GM12872 (cell line): Measurements from ENCODE around the gene TNKS1BP1.

Experiments
- TF ChIP-seq, protein P1 (sequence below): IDR thresholded peaks from 3 replicates; pipeline ENCODE4 v1.5.1; 2011; ENCODE audit warnings: low read depth, mild to moderate bottlenecking, low read length, moderate library complexity; ENCODE audit not compliant: insufficient read depth

Gene TNKS1BP1

DNA sequence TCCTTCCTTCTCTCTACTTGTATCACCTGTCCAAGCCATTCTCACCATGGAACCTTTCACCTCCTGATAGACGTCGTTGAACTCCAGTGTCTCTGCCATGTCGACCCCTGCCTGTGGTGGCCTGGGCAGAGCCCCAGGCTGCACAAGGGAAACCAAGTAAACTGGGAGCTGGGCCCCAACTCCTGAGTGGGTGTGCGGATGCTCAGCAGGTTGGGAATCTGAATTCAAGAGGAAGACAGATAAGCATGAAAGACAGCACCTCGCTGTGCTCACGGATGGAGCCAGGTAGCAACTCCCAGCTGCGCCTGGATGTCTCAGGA is 10.2 kb upstream of the TNKS1BP1 start:
- TF ChIP-seq, protein P1, sequence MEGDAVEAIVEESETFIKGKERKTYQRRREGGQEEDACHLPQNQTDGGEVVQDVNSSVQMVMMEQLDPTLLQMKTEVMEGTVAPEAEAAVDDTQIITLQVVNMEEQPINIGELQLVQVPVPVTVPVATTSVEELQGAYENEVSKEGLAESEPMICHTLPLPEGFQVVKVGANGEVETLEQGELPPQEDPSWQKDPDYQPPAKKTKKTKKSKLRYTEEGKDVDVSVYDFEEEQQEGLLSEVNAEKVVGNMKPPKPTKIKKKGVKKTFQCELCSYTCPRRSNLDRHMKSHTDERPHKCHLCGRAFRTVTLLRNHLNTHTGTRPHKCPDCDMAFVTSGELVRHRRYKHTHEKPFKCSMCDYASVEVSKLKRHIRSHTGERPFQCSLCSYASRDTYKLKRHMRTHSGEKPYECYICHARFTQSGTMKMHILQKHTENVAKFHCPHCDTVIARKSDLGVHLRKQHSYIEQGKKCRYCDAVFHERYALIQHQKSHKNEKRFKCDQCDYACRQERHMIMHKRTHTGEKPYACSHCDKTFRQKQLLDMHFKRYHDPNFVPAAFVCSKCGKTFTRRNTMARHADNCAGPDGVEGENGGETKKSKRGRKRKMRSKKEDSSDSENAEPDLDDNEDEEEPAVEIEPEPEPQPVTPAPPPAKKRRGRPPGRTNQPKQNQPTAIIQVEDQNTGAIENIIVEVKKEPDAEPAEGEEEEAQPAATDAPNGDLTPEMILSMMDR, result no peak

DNA sequence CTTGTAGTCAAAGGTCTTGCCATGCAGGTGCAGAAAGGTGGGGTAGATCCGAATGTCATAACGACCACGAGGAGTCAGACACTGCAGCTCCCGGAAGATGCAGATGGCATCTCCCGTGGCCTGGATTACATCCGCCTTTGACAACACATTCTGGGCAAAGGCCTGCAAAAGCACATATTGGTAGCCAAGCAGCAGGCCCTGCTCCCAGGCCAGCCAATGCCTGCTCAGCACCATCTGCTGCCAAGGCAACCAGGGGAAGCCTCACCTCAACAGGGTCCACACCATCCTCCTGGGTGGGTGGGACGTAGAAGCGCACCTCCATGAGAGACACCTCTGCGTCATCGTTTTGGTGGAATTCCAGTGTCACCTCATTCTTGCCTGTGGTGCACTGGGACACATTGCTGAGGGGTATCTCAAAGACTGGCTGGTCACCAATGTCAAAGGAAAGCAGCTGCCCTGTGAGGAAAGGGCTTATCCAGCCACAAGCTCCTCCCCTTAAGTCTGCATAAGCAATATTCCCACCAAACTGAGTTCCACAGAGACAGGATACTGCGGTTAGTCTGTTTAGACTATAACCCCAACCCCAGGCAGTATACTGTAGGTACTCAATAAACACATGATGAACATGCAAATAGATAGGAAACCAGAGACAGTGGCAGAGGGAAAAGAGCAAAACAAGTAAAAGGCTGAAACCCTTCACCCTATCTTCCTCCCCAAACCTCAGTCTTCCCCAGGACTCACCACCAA is 8.1 kb upstream of the TNKS1BP1 start:
- TF ChIP-seq, protein P1, result no peak

DNA sequence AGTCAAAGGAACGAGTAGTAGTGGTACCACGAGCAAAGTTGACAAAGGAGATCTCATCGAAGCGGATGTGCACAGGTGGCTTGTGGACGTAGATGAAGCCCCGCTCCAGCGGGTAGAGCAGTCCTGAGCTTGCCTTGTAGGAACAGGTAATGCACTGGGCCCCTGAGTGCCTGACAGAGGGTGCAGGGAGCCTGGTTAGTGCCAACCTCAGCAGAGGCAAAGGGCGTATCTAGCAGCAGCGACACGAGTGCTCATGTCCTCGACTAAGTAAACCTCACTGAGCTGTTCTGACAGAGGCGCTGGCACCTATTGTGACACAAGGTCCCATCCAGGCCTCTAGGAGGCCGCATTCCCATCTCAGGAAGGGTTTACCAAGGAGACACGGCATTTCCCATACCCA is 7.0 kb upstream of the TNKS1BP1 start:
- TF ChIP-seq, protein P1, result no peak

DNA sequence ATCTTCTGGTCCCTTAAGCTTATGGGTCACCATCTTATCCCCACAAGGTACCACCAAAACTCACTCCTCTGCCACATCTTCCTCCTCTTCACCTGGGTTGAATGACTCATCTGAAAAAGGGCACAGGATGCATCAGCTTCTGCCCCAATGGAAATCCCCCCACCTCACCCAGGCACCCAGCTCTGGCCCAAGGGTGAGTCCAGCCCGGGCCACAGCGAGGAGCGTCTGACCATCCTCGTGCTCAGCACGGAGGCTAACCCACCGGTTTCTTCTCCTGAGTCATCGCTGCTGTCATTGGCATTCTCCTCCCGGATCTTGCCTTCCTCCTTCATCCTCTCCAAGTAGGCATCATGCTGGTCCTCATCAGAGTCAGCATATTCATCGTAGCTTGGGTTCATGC is 5.3 kb upstream of the TNKS1BP1 start:
- TF ChIP-seq, protein P1, result no peak

DNA sequence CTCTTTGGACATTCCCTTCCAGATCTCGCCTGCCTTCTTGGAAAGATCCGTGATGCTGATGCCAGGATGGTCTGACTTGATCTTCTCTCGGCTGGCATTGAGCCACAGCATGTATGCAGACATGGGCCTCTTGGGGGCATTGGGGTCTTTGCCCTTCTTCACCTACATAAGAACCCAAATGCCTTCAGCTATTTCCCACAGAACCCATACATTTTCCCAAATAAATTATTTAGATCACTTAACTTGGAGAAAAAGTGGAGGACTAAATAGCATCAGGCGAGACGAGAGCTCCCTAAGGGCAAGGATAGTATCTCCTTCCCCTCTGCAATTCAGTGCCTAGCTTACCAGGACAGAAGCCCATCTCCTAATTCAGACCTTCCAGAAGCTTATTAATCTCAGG is 3.0 kb upstream of the TNKS1BP1 start:
- TF ChIP-seq, protein P1, result no peak

DNA sequence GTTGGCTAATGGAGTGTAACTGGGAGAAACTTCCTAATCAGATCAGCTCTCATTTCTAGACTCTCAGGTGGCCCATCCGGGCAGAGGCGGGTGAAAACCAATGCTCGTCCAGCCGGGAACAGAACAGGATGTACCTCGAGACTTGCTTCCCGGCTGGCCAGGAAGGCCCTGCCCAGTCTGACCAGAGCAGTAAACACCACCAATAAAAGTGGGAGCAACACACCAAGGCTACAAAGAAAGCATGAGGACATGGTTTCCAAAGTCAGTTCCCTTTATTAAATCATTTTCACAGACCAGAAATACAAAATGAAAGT is 940 bp upstream of the TNKS1BP1 start:
- TF ChIP-seq, protein P1, result no peak

DNA sequence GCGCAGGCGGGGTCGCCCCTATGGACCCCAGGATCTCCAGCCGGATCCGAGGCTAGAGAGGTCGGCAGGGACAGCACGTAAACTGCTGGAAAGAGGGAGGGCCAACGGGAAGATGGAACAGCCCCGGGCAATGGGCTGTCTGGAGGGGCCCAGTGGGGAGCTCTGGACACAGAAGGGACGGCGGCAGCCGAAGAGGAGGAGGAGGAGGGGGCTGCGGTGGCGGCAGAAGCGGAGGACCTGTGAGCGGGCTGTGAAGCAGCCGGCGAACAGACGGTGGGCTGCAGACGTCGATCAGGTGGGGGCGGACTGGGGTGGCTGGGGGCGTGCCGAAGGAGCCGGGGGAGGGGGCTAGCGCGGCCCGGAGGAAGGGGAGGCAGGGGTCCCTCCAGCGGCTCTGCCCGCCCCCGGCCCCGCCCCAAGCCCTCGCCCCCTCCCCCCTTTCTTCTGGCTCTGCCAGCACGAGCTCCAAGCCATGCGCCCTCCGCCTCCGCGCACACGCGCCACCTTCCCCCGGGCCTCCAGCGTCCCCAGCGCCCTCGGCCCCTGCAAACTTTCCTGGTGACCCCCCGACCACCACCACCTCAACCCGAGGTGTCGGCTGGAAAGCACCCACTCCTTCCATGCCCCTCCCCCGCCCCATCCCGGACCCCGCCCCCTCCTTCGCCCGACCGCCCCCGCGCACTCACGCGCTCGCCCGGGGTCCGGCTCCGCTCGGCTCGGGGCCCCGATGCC is 432 bp downstream of the TNKS1BP1 start:
- TF ChIP-seq, protein P1, result no peak

DNA sequence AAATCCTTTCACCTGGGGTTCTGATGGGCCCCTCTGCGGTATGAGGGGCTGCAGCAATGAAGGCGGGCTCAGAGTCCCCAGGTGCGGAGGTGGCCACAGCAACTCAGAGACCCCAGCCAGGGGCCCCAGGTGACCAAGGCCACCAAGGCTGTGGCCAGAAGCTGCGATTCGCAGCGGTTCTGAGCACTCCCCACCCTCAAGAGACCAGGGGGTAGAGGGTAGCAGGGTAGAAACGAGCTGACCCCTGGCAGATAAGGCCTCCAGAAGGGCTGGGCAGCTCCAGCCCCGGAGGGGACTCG is 948 bp downstream of the TNKS1BP1 start:
- TF ChIP-seq, protein P1, result no peak
